NK-92 (cell line): ENCODE measurements around the gene EPS8.

Experiments used
- DNase-seq: peaks from one replicate; lab custom pipeline; 2025; ENCODE audit not compliant: unreplicated experiment; lab: John Stamatoyannopoulos, UW

The EPS8 gene

DNA sequence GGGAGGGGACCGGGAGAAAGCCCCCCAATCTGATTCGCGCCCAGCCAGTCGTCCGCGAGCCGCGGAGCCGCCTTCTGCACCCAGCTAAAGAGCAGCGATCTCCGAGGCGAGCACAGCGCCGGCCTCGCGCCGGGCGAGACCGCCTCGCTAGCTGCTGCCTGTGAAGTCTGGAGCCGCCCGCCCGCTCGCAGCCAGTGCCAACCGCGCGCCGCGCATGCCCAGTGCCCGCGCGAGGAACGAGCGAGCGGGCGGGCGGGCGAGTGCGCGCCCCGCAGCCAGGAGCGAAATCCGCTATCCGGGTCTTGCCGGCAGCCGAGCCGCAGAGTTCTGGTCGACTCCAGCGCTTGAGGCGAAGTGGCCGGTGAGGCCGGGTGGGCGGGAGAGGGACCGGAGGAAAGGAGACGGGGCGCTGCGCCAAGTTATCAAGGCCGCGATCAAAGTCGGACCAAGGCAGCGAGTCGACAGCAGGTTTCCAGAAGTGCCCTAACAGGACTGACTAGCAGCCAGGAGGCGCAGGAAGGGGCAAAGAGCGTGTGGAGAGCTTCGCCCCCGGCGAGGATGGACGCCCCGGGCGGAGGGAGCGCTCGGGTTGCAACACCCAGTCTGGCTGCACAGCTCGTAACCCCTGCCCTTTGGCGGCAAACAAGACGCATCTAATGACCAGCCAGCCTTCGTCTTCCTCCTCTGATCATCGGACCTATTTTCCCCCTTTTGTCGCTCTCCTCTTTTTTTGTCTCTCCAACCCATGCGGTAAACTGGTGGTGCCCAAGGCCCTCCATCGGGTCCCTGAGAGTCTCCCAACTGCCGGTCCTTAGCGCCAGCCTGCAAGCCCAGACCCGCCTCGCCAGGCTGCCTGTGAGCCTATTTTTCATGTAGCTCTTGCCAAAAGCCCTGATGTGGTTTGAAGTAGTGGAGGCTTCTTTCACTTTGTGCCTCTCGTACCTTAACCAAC is at the start of gene EPS8:
EPS8 (minus strand) TSS at position 169 of the 952 bp plus-strand sequence. CDS start 106,437 bp downstream, outside the sequence.
- peak; percentile 22 for DNase-seq

- DNase-seq = no peak
Observed at GRCh38 chr12:15837141-15837790, 48.1 kb upstream of the EPS8 start.

DNA sequence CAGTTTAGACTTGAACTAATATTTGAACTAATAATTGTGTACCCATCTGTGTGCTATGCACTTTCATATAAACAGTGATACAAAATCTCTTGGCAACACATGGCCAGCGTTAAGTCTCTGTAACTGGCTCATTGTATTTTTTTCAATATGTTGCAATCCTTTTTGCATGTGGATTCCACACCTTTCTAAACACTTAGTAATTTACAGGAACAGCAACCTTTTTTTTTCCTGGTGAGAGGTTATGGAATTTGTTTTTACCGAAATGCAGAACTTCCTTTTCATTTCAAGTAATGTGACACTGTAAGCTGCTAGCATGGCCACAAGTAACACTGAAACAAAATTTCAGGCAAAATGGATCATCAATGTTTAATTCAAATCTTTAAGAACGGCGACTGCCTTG is 45.4 kb upstream of the EPS8 start:
- no peak for DNase-seq

DNA sequence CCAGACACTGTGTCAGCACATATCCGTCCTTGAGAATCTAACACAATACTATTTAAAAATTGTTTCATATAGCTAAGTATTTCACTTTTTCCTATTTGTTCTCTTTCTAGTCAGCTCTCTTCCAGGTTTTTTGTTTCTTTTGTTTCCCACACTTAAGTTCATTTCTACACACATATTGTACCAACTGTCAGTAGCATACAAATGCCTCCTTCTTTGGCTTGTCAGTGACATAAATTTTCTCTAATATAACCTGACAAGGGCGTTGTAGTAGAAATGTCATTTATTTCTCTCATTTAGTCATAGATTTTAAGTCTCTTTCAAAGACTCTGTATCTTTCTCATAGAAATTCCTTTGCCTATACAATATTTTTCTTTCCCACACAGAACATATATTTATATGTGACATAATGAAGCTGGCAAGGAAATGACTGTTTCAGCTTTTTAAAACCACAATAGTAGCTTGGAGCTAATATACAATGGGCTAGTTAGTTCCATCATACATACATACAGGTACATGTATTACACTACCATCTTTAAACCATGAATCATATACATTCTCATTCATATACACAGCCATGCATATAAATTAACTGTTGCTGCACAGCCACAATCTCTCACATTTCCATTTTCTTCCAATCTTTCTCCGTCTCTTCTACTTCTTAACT is 42.3 kb upstream of the EPS8 start:
- DNase-seq = no peak

- no peak for DNase-seq
Observed at GRCh38 chr12:15830538-15830937, 41.4 kb upstream of the EPS8 start.

DNA sequence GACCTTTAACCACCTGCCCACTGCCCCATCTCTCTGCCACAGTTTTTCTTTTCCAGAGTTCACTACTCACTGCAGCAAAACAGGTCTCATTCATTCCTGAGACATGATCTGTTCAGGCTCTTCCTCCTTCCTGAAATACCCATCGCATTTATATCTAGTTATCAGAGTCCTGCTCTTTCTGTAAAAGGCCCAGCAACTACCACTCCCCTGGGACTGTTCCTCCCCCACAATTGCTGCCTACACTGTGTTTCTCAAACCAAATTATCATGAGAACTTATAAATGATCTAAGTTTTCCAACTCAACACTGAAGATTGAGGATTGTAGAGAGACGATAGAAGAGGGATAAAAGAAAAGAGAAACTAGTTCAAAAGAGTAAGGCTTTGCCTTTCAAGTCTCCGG is 40.8 kb upstream of the EPS8 start:
- DNase-seq = no peak

GRCh38 chr12:15829255-15829654 is 40.1 kb upstream of the EPS8 start:
- no peak for DNase-seq

DNA sequence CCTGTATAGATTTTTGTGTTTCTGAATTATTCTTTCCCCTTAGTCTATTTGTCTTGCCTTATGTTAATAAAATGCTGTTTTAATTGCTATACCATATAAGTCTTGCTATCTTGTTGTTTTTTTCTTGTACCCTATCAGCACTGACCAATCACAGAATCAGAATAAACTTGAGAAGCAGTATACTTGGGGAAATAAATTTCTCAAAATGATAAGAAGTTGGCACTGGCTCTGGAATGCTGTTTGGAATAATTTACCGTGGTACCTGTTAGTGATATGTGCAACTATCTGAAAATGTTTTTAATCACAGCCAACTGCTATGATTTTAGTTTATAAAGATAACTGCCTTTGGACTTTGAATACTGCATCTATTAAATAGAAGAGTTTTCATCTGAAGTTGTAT is 37.9 kb upstream of the EPS8 start:
- DNase-seq = no peak

- DNase-seq = no peak
Observed at GRCh38 chr12:15824516-15824915, 35.3 kb upstream of the EPS8 start.

- no peak for DNase-seq
Observed at GRCh38 chr12:15823360-15824128, 34.4 kb upstream of the EPS8 start.

- no peak for DNase-seq
Observed at GRCh38 chr12:15819644-15820437, 30.7 kb upstream of the EPS8 start.

- no peak for DNase-seq
Observed at GRCh38 chr12:15818418-15818817, 29.2 kb upstream of the EPS8 start.

DNA sequence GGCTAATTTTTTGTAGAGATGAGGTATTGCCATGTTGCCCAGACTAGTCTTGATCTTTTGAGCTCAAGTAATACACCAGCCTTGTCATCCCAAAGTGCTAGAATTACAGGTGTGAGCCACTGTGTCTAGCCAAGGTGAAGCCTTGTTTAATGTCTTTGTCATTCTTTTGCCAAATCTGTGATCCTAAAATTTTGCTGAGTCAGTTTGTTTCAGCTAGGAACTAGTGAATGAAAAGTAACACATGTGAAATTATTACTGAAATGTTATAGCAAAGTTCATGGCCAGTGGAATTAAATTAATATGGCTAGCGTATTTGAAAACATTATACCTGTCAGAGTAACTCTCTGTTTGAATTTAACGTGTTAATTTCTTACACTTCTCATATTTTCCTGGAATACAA is 26.5 kb upstream of the EPS8 start:
- DNase-seq = no peak

DNA sequence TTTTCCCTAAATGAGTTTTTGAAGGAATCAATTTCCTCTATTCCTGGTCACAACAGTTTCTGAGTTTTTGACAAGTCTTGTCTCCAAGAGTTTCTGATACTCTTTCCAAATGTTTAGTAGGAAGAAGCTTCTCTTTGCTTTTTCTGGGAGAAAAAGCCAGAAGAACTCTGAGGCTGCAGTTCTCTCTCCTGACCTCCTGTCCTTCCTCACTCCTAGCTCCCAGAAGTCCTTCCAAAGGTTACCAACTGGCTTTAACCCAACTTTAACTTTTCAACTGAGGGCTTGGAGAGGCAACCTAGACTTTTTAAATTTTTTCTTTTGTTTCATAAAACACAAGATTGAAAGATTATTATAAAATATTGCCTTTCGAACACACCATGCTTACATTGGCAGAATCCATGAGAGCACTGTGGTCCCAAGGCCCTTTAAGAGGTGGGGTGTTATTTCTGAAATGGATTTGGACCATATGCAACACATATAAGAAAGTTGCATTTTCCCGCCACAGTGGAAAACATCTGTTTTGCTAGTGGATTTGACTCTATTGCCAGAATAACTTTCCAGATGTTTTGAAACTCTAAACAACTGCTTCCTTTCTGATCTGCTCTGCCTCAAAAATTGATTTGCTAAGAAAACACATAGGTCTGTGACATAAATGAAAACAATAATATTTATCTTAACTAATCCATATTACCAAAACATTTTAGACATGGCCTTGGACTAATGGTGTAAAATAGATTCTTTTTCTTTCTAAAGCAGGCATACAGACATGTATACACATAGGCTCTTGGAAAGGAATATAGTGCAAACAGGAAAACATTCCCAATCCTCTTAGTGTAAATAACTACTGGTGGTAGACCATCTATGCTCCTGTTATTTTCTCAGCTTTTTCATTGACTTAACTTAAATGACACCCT is 22.3 kb upstream of the EPS8 start:
- no peak for DNase-seq

DNA sequence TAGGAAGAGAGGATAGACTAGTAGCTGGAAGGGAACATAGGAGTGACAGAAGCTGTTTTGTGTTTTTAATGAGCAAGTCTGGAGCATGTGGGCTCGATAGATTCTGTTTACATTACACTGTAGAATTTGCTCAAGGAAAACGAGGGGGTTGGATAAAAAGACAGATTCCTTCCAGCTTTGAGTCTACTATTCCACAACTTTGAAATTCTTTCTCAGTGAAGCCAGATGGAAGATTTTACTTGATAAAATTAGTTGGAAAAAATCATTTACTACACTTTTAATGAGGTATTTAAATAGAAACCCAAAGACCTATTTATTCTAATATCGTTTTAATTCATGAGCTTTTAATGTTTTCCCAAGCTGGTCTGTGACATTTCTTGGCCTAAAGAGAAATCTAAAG is 19.5 kb upstream of the EPS8 start:
- DNase-seq = no peak

GRCh38 chr12:15808250-15808649 is 19.1 kb upstream of the EPS8 start:
- DNase-seq = no peak

DNA sequence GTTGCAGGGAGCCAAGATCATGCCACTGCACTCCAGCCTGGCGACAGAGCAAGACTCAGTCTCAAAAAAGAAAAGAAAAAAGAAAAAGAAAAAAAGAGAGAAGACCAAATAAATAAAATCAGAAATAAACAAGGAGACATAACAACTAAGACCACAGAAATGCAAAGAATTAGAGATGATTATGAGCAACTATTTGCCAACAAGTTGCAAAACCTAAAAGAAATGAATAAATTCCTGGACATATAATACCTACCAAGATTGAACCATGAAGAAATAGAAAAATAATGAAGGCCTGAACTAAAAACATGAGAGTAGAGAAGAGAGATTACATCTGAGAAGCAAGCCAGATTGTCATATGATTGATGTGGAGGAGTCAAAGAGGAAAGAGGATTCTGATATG is 17.6 kb upstream of the EPS8 start:
- DNase-seq = no peak

GRCh38 chr12:15801770-15802744 is 12.9 kb upstream of the EPS8 start:
- no peak for DNase-seq
